22Rv1 (cell line): ENCODE results near the gene DERL3.
A peak's percentile ranks its signal among the peaks of the same experiment; 100 is the strongest.

Experiments used
- H3K27ac ChIP-seq: fragments of 450-650 bp; 2 replicates; pipeline ENCODE4 v1.5.1; 2017
- CTCF ChIP-seq: fragments of 450-650 bp; IDR thresholded peaks from 2 replicates; pipeline ENCODE4 v1.5.1; 2017; ENCODE audit warnings: mild to moderate bottlenecking
- ZFX ChIP-seq: fragments of 450-650 bp; IDR thresholded peaks from 2 replicates; pipeline ENCODE4 v1.6.1; 2017; ENCODE audit warnings: antibody characterized with exemption, borderline replicate concordance

Gene DERL3

GRCh38 chr22:23838681-23839468, at the start of gene DERL3:
TSS of gene DERL3 (minus strand) at chr22:23839006. CDS start at chr22:23838987, 19 bp downstream.
- TF ChIP-seq ZFX, result no peak
- no peak for TF ChIP-seq CTCF
- H3K27ac ChIP-seq, result peak within 1 kb of the TSS; percentile 72

GRCh38 chr22:23884140-23884539, 45.3 kb upstream of the DERL3 start:
- no peak overlapping the region for H3K27ac ChIP-seq
- no peak for TF ChIP-seq ZFX
- no peak for TF ChIP-seq CTCF

- no peak overlapping the region for H3K27ac ChIP-seq
- TF ChIP-seq ZFX (no peak), CTCF (no peak)
Observed at GRCh38 chr22:23883658-23884057, 44.9 kb upstream of the DERL3 start.

- no peak overlapping the region for H3K27ac ChIP-seq
- TF ChIP-seq ZFX (no peak), CTCF (no peak)
Observed at GRCh38 chr22:23882370-23882769, 43.6 kb upstream of the DERL3 start.

- TF ChIP-seq ZFX (no peak), CTCF (no peak)
Observed at GRCh38 chr22:23878219-23878618, 39.4 kb upstream of the DERL3 start.

GRCh38 chr22:23877566-23877965, 38.8 kb upstream of the DERL3 start:
- no peak for TF ChIP-seq CTCF
- no peak for TF ChIP-seq ZFX
- H3K27ac ChIP-seq, result no peak overlapping the region

More at GRCh38 chr22:23878219-23878618, 39.4 kb upstream of the DERL3 start:
- no peak overlapping the region for H3K27ac ChIP-seq

- no peak for TF ChIP-seq ZFX
- no peak for TF ChIP-seq CTCF
- H3K27ac ChIP-seq, result no peak overlapping the region
Observed at GRCh38 chr22:23875801-23876200, 37.0 kb upstream of the DERL3 start.
